Measurements from ENCODE around the gene NAA20.

NAA20 gene

DNA sequence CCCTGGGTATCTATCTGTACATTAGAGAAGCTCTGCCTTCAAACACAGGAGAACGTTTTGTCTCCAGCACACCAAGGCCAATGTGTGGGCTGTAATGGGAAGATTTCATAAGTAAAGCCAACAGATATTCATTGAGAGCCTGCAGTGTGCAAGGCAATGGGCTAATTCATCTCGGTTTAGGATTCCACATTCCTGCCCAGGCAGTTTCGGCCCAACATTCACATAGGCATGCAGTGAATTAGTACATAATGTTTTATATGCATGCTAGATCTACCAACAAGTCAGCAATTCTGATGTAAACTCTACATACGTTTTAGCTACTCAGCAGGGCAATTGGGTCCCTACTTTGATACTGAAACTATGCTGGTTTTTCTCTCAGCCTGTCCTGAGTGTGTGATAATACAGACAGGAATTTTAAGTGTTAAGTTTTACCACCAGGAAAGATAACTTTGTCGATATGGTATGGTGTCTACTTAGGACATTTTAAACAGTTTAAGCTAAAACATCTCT lies 46.9 kb upstream of the NAA20 start:
- Histone ChIP-seq H3K4me3 (ENCODE audit: insufficient read depth, low read length, poor library complexity, severe bottlenecking) (no peak overlapping the region), H2AFZ (ENCODE audit: low read depth, low read length, severe bottlenecking) (no peak overlapping the region), H4K20me1 (ENCODE audit: low read depth, low read length) (no peaks in the 10 kb centered on the region), H3K9me3 (ENCODE audit: insufficient read depth, low read length) (no peaks in the 10 kb centered on the region), H3K4me2 (ENCODE audit: low read depth, low read length, poor library complexity, severe bottlenecking) (no peak overlapping the region), H3K79me2 (ENCODE audit: insufficient read depth, low read length) (no peaks in the 10 kb centered on the region), H3K36me3 (ENCODE audit: low read length) (no peaks in the 10 kb centered on the region), H3K27ac (ENCODE audit: low read depth, low read length) (no peak overlapping the region), H3F3A (ENCODE audit: insufficient read depth) (no peaks in the 10 kb centered on the region), H3K27me3 (ENCODE audit: low read length) (no peaks in the 10 kb centered on the region), H3K9me2 (replicated peaks; ENCODE audit: insufficient read depth, low read length) (no peaks in the 10 kb centered on the region), H3K9ac (ENCODE audit: low read length) (no peak overlapping the region)
- TF ChIP-seq, protein P1, sequence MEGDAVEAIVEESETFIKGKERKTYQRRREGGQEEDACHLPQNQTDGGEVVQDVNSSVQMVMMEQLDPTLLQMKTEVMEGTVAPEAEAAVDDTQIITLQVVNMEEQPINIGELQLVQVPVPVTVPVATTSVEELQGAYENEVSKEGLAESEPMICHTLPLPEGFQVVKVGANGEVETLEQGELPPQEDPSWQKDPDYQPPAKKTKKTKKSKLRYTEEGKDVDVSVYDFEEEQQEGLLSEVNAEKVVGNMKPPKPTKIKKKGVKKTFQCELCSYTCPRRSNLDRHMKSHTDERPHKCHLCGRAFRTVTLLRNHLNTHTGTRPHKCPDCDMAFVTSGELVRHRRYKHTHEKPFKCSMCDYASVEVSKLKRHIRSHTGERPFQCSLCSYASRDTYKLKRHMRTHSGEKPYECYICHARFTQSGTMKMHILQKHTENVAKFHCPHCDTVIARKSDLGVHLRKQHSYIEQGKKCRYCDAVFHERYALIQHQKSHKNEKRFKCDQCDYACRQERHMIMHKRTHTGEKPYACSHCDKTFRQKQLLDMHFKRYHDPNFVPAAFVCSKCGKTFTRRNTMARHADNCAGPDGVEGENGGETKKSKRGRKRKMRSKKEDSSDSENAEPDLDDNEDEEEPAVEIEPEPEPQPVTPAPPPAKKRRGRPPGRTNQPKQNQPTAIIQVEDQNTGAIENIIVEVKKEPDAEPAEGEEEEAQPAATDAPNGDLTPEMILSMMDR (IDR thresholded peaks at IDR 0.05; ENCODE audit: insufficient read depth, low read length, poor library complexity, severe bottlenecking), result no peak
- TF ChIP-seq EZH2phosphoT487 (conservative IDR thresholded peaks at IDR 0.05; ENCODE audit: low read length), result no peak

DNA sequence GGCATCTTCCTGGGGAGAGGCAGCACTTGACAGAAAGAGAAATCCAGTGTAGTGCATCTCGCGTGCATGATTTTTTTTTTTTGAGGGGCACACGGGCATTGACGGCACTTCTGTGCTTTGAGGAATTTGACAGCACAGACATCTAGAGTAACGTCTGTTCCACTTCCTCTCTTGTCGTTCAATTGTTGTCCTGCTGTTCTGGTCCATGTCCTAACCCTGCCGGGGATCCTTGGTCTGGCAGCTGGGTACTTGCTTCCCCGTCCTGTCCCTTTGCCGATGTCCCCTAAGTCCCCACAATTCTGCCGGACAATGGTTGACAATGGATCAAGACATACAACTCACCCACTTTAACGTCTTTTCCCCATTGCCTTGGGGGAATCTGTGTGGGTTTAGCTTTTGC lies 46.0 kb upstream of the NAA20 start:
- H3F3A ChIP-seq (ENCODE audit: insufficient read depth), result no peaks in the 10 kb centered on the region
- no peaks in the 10 kb centered on the region for H3K27me3 ChIP-seq (ENCODE audit: low read length)
- no peak overlapping the region for H3K27ac ChIP-seq (ENCODE audit: low read depth, low read length)
- no peak overlapping the region for H2AFZ ChIP-seq (ENCODE audit: low read depth, low read length, severe bottlenecking)
- no peak overlapping the region for H3K4me2 ChIP-seq (ENCODE audit: low read depth, low read length, poor library complexity, severe bottlenecking)
- H4K20me1 ChIP-seq (ENCODE audit: low read depth, low read length), result no peaks in the 10 kb centered on the region
- H3K36me3 ChIP-seq (ENCODE audit: low read length), result no peaks in the 10 kb centered on the region
- H3K4me3 ChIP-seq (ENCODE audit: insufficient read depth, low read length, poor library complexity, severe bottlenecking), result no peak overlapping the region
- TF ChIP-seq, protein P1 (IDR thresholded peaks at IDR 0.05; ENCODE audit: insufficient read depth, low read length, poor library complexity, severe bottlenecking), result no peak
- no peak overlapping the region for H3K9ac ChIP-seq (ENCODE audit: low read length)
- no peaks in the 10 kb centered on the region for H3K9me2 ChIP-seq (replicated peaks; ENCODE audit: insufficient read depth, low read length)
- H3K9me3 ChIP-seq (ENCODE audit: insufficient read depth, low read length), result no peaks in the 10 kb centered on the region
- H3K79me2 ChIP-seq (ENCODE audit: insufficient read depth, low read length), result no peaks in the 10 kb centered on the region

DNA sequence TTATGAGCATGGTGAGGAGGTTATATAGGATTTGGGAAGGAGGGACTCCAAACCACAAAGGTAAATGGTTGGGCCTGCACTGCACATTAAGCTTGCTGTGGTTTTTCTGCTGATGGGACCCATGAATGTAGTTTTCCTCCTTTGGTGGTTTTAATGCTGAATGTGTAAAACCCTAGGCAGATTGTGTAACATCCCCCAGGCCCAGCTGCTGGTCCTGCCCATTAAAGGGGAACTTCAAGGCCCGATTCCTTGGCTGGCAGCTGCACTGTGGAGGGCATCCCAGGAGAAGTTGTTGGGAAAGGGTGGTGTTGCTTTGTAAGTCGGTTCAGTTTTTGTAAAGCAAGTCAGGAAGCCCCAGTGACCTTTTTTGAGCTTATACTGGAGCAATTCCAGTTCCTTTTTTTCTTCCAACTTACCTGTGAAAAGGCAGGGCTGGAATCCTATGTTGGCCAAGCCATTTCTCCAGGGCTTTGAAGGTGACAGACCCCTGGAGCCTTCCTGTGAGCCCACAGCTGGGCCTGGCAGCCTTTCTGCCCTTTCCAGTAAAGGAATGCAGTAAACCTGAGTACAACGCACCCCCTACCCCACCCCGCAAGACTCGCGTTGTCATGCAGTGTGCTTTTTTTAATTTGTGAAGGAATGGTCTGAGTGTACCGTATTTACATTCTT lies 43.1 kb upstream of the NAA20 start:
- H3K27ac ChIP-seq (ENCODE audit: low read depth, low read length), result no peak overlapping the region

More for the DNA sequence above, 43.1 kb upstream of the NAA20 start:
- Histone ChIP-seq H3K9me2 (replicated peaks; ENCODE audit: insufficient read depth, low read length) (no peaks in the 10 kb centered on the region), H3K36me3 (ENCODE audit: low read length) (no peaks in the 10 kb centered on the region), H3K9ac (ENCODE audit: low read length) (no peak overlapping the region), H3F3A (ENCODE audit: insufficient read depth) (no peaks in the 10 kb centered on the region), H3K9me3 (ENCODE audit: insufficient read depth, low read length) (no peaks in the 10 kb centered on the region), H2AFZ (ENCODE audit: low read depth, low read length, severe bottlenecking) (no peak overlapping the region), H3K79me2 (ENCODE audit: insufficient read depth, low read length) (no peaks in the 10 kb centered on the region), H4K20me1 (ENCODE audit: low read depth, low read length) (no peaks in the 10 kb centered on the region), H3K4me2 (ENCODE audit: low read depth, low read length, poor library complexity, severe bottlenecking) (no peak overlapping the region), H3K4me3 (ENCODE audit: insufficient read depth, low read length, poor library complexity, severe bottlenecking) (no peak overlapping the region), H3K27me3 (ENCODE audit: low read length) (peaks cover 1% of the 10 kb centered on the region; the same call in 1 of the 2 replicates)
- TF ChIP-seq, protein P1 (IDR thresholded peaks at IDR 0.05; ENCODE audit: insufficient read depth, low read length, poor library complexity, severe bottlenecking), result no peak
- no peak for TF ChIP-seq EZH2phosphoT487 (conservative IDR thresholded peaks at IDR 0.05; ENCODE audit: low read length)

Measured in SU-DHL-6 (cell line).